8988T (cell line): Measurements from ENCODE around the gene RAMAC.
"Not testable (repeated sequence)": the region's sequence is repeated elsewhere in the genome, so short reads cannot be mapped to it uniquely, and the experiment has no call there.

Source experiments
- DNase-seq: peaks from one replicate; pipeline ENCODE4 v3.0.0; 2011

RAMAC gene

GRCh38 chr15:83016906-83017305 lies 30.9 kb downstream of the RAMAC start:
- no peak for DNase-seq

- DNase-seq: no peak
These were observed 32.4 kb downstream of the RAMAC start for GRCh38 chr15:83018436-83018835.

GRCh38 chr15:83030021-83030420 lies 44.0 kb downstream of the RAMAC start:
- DNase-seq: peak; percentile 4

GRCh38 chr15:83031234-83031633 lies 45.2 kb downstream of the RAMAC start:
- DNase-seq: not testable (repeated sequence)

GRCh38 chr15:83036253-83036652 lies 50.2 kb downstream of the RAMAC start:
- no peak for DNase-seq

GRCh38 chr15:83039206-83039605 lies 53.2 kb downstream of the RAMAC start:
- DNase-seq: no peak
